Body of pancreas (tissue), 4 donors: ENCODE results near the gene RILPL1. TPM values are rescaled to one million over a fixed set of nuclear protein-coding genes. Genes with fewer than 3 reads are reported as not detected.
"Not testable (repeated sequence)": the region's sequence is repeated elsewhere in the genome, so short reads cannot be mapped to it uniquely, and the experiment has no call there.

Source experiments
- ATAC-seq: fragments of 150-250 bp; one replicate; pipeline ENCODE4 v1.9.1; 2016
- DNase-seq, 4 donors: peaks; one replicate each; pipeline ENCODE4 v3.0.0-alpha.2; 2019
- H3K27ac ChIP-seq, 4 donors: fragments of 200-600 bp; sonication (generic); 1 replicate in 3 of 4; 2 replicates in 1 of 4; pipeline versions ENCODE4 v1.5.1 to v1.6.1; 2016 to 2019; ENCODE audit warnings: mild to moderate bottlenecking in 1 of 4, mixed read lengths in 1 of 4, moderate library complexity in 1 of 4
- H3K27me3 ChIP-seq, 2 donors: fragments of 200-600 bp; sonication (generic); one replicate each; pipeline ENCODE4 v1.6.0; 2016; ENCODE audit warnings: mild to moderate bottlenecking in 1 of 2
- H3K36me3 ChIP-seq, 2 donors: fragments of 200-600 bp; sonication (generic); replicated peaks in 1 of 2; 2 replicates each; pipeline ENCODE4 v1.5.1; 2016; ENCODE audit warnings: low read depth in 2 of 2; ENCODE audit not compliant: insufficient read depth in 1 of 2
- H3K4me1 ChIP-seq: fragments of 200-600 bp; sonication (generic); one replicate; pipeline ENCODE4 v1.6.0; 2016
- H3K4me3 ChIP-seq, 2 donors: fragments of 200-600 bp; sonication (generic); 1 replicate in 1 of 2; 2 replicates in 1 of 2; pipeline ENCODE4 v1.5.1; 2016 to 2019
- H3K9me3 ChIP-seq, 3 donors: fragments of 200-600 bp; sonication (generic); 1 replicate in 2 of 3; 2 replicates in 1 of 3; pipeline ENCODE4 v1.5.1; 2016
- CTCF ChIP-seq, 7 experiments: fragments of 450-650 bp in 4 of 7; fragments of 200-600 bp in 3 of 7; sonication (generic) in 3 of 7; IDR thresholded peaks; one replicate each; pipeline ENCODE4 v1.5.1; 2016 to 2019; ENCODE audit warnings: antibody characterized with exemption in 7 of 7
- POLR2A ChIP-seq, 3 donors: fragments of 450-650 bp; IDR thresholded peaks; one replicate each; pipeline ENCODE4 v1.6.1; 2016; ENCODE audit warnings: antibody characterized with exemption in 3 of 3, mild to moderate bottlenecking in 2 of 3
- WGBS, 2 donors: methylation state at CpG; one replicate each; pipeline ENCODE4 v1.1.5; 2017; 5-methylcytosine and 5-hydroxymethylcytosine counted together
- intact Hi-C: fragments of 100-400 bp; cut with DNase I; formaldehyde crosslinking; loops from one replicate; pipeline ENCODE4 v1.15.1; 2023
- total RNA-seq, 2 donors: library from RNA; depleted of rRNA; stranded (reverse); fragments of >200 nt; gene quantifications; one replicate each; pipeline ENCODE4 v1.1.0, GENCODE V29; 2016

The RILPL1 gene
- total RNA-seq, 2 donors from 2014 or later, result 4.3 to 4.9 TPM

DNA sequence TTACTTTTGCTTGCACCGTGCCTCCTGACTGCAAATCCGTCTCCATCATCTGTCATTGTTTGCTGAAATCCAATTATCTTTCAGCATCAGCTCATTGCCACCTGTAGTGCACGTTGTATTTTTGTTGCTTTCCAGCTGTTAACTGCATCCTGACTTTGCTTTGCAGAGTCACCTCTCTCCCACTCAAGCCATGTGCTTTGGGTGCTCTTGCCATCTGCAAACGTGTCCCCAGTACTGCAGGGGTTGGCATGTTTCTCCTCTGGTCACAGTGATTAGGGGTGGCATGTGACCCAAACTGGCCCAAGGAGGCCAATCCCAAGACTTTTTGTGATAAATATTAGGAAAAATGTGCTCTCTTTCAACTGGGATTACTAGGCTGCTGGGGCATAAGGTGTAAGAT, 40.4 kb upstream of the RILPL1 start:
- no peak overlapping the region for H3K4me3 ChIP-seq
- no peaks in the 10 kb centered on the region for H3K4me1 ChIP-seq
- H3K27me3 ChIP-seq, result no peaks in the 10 kb centered on the region
- no peaks in the 10 kb centered on the region for H3K36me3 ChIP-seq
- DNase-seq (no peak), ATAC-seq (no peak)
- no peaks in the 10 kb centered on the region for H3K9me3 ChIP-seq
- no peak overlapping the region for H3K27ac ChIP-seq
- TF ChIP-seq CTCF (IDR thresholded peaks at IDR 0.05) (no peak), POLR2A (IDR thresholded peaks at IDR 0.05) (no peak)
- intact Hi-C loops, result loop anchor here (10.0 kb wide), 1 partner anchor 309 kb away; no protein-coding TSS in a partner anchor
- 13 to 15% methylated on average over 4 of the region's 4 CpGs for WGBS, 2 donors

- 50 to 78% methylated on average over 2 of the region's 2 CpGs for WGBS, 2 donors
- no peak for DNase-seq
- intact Hi-C loops, result loop anchor here (10.0 kb wide), 1 partner anchor 308 kb away; no protein-coding TSS in a partner anchor
Observed at GRCh38 chr12:123572391-123572790, 38.9 kb upstream of the RILPL1 start.

GRCh38 chr12:123571343-123571813, 37.9 kb upstream of the RILPL1 start:
- no peak for TF ChIP-seq POLR2A (IDR thresholded peaks at IDR 0.05)
- TF ChIP-seq CTCF (IDR thresholded peaks at IDR 0.05), result no peak
- DNase-seq, result peak; percentile 27 to 58 (median 46)

More at GRCh38 chr12:123572391-123572790, 38.9 kb upstream of the RILPL1 start:
- no peak overlapping the region for H3K4me3 ChIP-seq
- no peaks in the 10 kb centered on the region for H3K4me1 ChIP-seq
- no peaks in the 10 kb centered on the region for H3K36me3 ChIP-seq
- no peak overlapping the region for H3K27ac ChIP-seq
- no peaks in the 10 kb centered on the region for H3K27me3 ChIP-seq
- no peaks in the 10 kb centered on the region for H3K9me3 ChIP-seq
- ATAC-seq, result no peak
- TF ChIP-seq CTCF (IDR thresholded peaks at IDR 0.05) (no peak), POLR2A (IDR thresholded peaks at IDR 0.05) (no peak)

DNA sequence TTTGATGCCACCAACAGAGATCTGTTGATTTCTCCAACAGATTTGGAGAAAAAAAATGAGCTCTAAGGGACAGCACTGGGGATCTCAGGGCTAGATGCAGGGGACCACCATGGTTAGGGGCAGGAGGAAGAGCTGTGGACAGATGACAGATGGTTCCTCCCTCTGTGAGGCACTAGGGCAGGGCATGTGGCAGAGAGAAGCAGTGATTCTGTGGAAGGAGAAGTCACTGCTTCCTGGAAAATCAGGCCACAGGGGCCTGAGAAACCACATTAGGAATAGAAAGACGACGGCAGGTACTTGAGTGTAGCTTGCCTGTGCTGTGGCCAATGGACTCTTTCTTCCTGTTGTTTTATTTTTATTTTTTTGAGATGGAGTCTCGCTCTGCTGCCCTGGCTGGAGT, 25.9 kb upstream of the RILPL1 start:
- no peaks in the 10 kb centered on the region for H3K4me1 ChIP-seq
- TF ChIP-seq CTCF (IDR thresholded peaks at IDR 0.05) (no peak), POLR2A (IDR thresholded peaks at IDR 0.05) (no peak)

More at GRCh38 chr12:123571343-123571813, 37.9 kb upstream of the RILPL1 start:
- H3K27ac ChIP-seq, result no peak overlapping the region
- no peaks in the 10 kb centered on the region for H3K4me1 ChIP-seq
- intact Hi-C loops, result loop anchor here (10.0 kb wide), 1 partner anchor 307 kb away; no protein-coding TSS in a partner anchor
- H3K9me3 ChIP-seq, result no peaks in the 10 kb centered on the region
- no peaks in the 10 kb centered on the region for H3K27me3 ChIP-seq
- ATAC-seq, result peak; percentile 42
- 32 to 42% methylated on average over 4 of the region's 4 CpGs for WGBS, 2 donors
- no peaks in the 10 kb centered on the region for H3K36me3 ChIP-seq
- H3K4me3 ChIP-seq, result no peak overlapping the region

GRCh38 chr12:123558487-123558886, 25.0 kb upstream of the RILPL1 start:
- H3K36me3 ChIP-seq, DNase-seq, H3K4me1 ChIP-seq, H3K4me3 ChIP-seq, H3K9me3 ChIP-seq, intact Hi-C loops, ATAC-seq, H3K27me3 ChIP-seq, H3K27ac ChIP-seq: not testable (repeated sequence)
- 91 to 94% methylated on average over 12 to 14 of the region's 14 CpGs for WGBS, 2 donors

More for the DNA sequence above, 25.9 kb upstream of the RILPL1 start:
- Histone ChIP-seq H3K27ac (no peak overlapping the region), H3K36me3 (no peaks in the 10 kb centered on the region), H3K9me3 (no peaks in the 10 kb centered on the region), H3K27me3 (no peaks in the 10 kb centered on the region), H3K4me3 (no peak overlapping the region)
- 65 to 67% methylated on average over 3 of the region's 3 CpGs for WGBS, 2 donors
- DNase-seq, result no peak
- intact Hi-C loops, result no loop called here
- no peak for ATAC-seq

GRCh38 chr12:123554843-123555242, 21.3 kb upstream of the RILPL1 start:
- ATAC-seq, H3K27ac ChIP-seq, H3K36me3 ChIP-seq, intact Hi-C loops, DNase-seq, H3K4me3 ChIP-seq, H3K27me3 ChIP-seq, H3K9me3 ChIP-seq, H3K4me1 ChIP-seq: not testable (repeated sequence)
- 67 to 84% methylated on average over 5 of the region's 5 CpGs for WGBS, 2 donors

- intact Hi-C loops, H3K4me3 ChIP-seq, H3K36me3 ChIP-seq, DNase-seq, H3K27ac ChIP-seq, H3K4me1 ChIP-seq, ATAC-seq, H3K27me3 ChIP-seq, H3K9me3 ChIP-seq: not testable (repeated sequence)
- WGBS, 2 donors, result 42 to 49% methylated on average over 2 of the region's 2 CpGs
Observed at GRCh38 chr12:123554136-123554535, 20.6 kb upstream of the RILPL1 start.
